GM18507 (cell line): Measurements from ENCODE around the gene NPR3.

Experiments used
- DNase-seq: peaks from one replicate; pipeline ENCODE4 v3.0.0; 2011; ENCODE audit warnings: low read depth; ENCODE audit not compliant: insufficient read length; ENCODE audit errors: extremely low spot score
- FAIRE-seq: peaks from 2 replicates; lab custom pipeline; 2011; peaks lifted over from hg19 to GRCh38; lab: Jason Lieb, UNC

Gene NPR3

GRCh38 chr5:32710550-32711361 lies at the start of gene NPR3:
Gene NPR3, plus strand, starts transcription at chr5:32711321. Its CDS starts 456 bp downstream, at chr5:32711777.
- no peak for DNase-seq

GRCh38 chr5:32664523-32664922 lies 46.6 kb upstream of the NPR3 start:
- DNase-seq: no peak
- FAIRE-seq: no peak

More at GRCh38 chr5:32710550-32711361, at the start of gene NPR3:
- no peak for FAIRE-seq

- FAIRE-seq: no peak
- no peak for DNase-seq
Observed at GRCh38 chr5:32668552-32668951, 42.6 kb upstream of the NPR3 start.

- DNase-seq (no peak), FAIRE-seq (no peak)
Observed at GRCh38 chr5:32673272-32673671, 37.8 kb upstream of the NPR3 start.

GRCh38 chr5:32677023-32677422 lies 34.1 kb upstream of the NPR3 start:
- DNase-seq (no peak), FAIRE-seq (no peak)

GRCh38 chr5:32678472-32678871 lies 32.6 kb upstream of the NPR3 start:
- FAIRE-seq: no peak
- no peak for DNase-seq

GRCh38 chr5:32679218-32679617 lies 31.9 kb upstream of the NPR3 start:
- DNase-seq: no peak
- no peak for FAIRE-seq

- no peak for FAIRE-seq
- no peak for DNase-seq
Observed at GRCh38 chr5:32680183-32680582, 30.9 kb upstream of the NPR3 start.

- DNase-seq: no peak
- no peak for FAIRE-seq
Observed at GRCh38 chr5:32683125-32683524, 28.0 kb upstream of the NPR3 start.

- DNase-seq (no peak), FAIRE-seq (no peak)
Observed at GRCh38 chr5:32684260-32684659, 26.9 kb upstream of the NPR3 start.

- DNase-seq (no peak), FAIRE-seq (no peak)
Observed at GRCh38 chr5:32686799-32687498, 24.2 kb upstream of the NPR3 start.

GRCh38 chr5:32687499-32687831 lies 23.7 kb upstream of the NPR3 start:
- DNase-seq (no peak), FAIRE-seq (no peak)

- FAIRE-seq (peak; percentile 5), DNase-seq (no peak)
Observed at GRCh38 chr5:32690153-32690552, 21.0 kb upstream of the NPR3 start.

- FAIRE-seq (no peak), DNase-seq (no peak)
Observed at GRCh38 chr5:32690666-32691065, 20.5 kb upstream of the NPR3 start.

GRCh38 chr5:32692036-32692746 lies 18.9 kb upstream of the NPR3 start:
- FAIRE-seq: no peak

GRCh38 chr5:32703957-32704356 lies 7.2 kb upstream of the NPR3 start:
- no peak for DNase-seq
- FAIRE-seq: no peak

More at GRCh38 chr5:32692036-32692746, 18.9 kb upstream of the NPR3 start:
- no peak for DNase-seq

GRCh38 chr5:32707418-32707997 lies 3.6 kb upstream of the NPR3 start:
- FAIRE-seq: no peak

GRCh38 chr5:32708949-32709348 lies 2.2 kb upstream of the NPR3 start:
- DNase-seq (no peak), FAIRE-seq (no peak)

More at GRCh38 chr5:32707418-32707997, 3.6 kb upstream of the NPR3 start:
- DNase-seq: no peak

- peak; percentile 32 for DNase-seq
- peak; percentile 84 for FAIRE-seq
Observed at GRCh38 chr5:32709750-32710549, 1.2 kb upstream of the NPR3 start.
